Measurements from ENCODE around the gene CHRNG.

Gene CHRNG

GRCh38 chr2:232581725-232582124, 42.2 kb downstream of the CHRNG start:
- no peak for DNase-seq

GRCh38 chr2:232584238-232584637, 44.7 kb downstream of the CHRNG start:
- DNase-seq = no peak

DNA sequence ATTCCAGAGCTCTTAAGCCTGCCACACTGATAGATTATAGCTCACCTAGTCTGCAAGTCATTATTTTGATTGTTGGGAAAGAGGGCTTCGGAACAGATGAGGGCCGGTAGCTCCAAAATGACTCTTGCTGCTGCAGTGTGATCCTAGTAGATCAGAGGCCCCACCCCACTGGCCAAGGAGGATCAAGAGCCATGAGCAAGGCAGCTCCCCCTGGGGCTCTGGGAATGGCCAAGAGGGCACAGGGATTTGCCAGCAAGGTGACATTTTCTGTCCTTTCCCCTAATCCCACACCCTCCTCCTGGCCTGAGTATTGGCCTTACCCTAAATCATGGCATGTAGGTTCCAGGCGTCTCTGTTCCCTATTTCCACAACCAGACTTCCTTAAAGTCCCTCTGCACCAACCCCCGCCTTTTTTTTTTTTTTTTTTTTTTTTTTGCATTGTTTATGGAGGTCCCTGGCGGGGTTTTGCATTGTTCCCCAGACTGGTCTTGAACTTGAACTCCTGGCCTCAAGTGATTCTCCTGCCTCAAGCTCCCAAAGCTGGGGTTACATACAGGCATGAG, 47.5 kb downstream of the CHRNG start:
- DNase-seq = no peak

- DNase-seq = no peak
These were observed 48.0 kb downstream of the CHRNG start for GRCh38 chr2:232587512-232587911.

DNA sequence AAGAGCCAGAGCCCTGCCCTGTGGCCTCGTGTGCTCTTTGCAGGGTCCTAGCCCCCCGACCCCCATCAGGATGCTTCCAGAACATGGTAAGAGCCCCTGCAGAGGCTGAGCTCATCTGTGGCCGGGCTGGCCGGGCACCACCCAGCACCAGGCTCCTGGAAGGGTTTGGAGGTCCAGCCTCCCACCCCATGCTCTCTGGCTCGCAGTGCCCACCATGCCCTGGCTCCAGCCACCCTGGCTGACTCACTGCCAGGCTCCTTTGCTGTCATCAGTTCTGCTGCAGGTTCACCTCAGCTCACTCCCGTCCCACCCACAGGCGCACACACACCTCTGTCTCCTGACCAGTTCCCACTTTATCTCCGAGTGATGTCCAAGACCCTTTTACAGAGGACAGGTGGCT, 48.5 kb downstream of the CHRNG start:
- no peak for DNase-seq

DNA sequence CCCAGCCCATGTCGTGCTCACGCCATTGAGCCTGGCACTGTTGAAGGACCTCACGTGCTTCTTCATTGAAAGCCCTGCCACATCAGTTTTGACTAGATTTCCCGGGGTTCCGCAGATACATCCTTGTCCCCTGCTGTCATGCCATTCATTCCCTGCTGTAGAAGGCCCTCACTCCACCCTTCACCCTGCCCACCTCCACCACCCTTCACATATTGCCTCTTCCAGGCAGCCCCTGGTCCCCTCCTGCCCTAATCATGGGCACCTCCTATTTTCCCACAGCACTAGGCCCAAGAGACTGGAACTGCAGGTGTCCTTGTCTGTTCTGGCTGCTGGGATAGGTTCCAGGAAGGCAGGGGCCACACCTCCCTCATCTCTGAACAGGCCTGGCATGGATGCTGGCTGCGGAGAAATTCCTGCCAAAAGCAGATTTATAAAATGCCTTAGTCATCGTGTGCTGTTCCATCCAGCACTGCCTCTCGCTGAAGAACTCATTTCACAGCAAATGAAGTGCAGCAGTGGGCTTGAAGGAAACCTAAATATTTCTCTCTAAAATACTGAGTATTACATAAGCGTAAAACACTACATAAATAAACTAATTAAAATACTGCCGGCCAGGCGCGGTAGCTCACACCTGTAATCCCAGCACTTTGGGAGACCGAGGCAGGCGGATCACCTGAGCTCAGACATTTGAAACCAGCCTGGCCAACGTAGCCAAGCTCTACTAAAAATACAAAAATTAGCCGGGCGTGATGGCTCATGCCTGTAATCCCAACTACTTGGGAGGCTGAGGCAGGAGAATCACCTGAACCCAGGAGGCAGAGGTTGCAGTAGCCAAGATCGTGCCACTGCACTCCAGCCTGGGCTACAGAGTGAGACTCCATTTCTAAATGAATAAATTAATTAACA, 49.4 kb downstream of the CHRNG start:
- no peak for DNase-seq

DNA sequence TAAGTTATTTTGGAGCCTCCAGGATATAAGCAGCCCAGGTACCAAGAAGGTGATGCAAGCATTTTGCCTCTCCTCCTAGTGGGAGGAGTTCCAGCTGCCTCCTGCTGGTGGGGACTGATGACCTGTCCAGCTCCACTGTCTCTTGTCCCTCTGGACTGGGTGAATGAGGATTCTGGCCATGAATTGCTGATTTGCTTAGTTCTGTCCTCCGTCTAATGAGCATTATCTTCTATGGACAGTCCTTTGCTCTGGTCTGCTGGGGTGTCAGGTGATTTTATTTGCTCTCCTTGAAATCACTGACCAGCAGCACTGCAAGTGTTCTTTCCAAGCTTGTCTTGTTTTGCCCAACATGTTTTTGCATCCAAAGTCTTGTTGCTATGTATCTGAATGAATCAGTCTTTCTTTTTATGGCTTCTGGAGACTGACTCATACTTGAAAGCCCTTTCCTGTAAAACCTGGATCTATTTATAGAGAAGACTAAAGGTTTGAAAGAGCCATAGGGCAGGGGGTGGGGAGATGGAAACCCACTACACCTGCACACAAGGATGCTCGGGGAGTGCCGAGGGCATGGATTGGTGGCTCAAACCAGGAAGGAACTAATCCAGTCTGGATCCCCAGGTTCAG, 53.4 kb downstream of the CHRNG start:
- no peak for DNase-seq

DNA sequence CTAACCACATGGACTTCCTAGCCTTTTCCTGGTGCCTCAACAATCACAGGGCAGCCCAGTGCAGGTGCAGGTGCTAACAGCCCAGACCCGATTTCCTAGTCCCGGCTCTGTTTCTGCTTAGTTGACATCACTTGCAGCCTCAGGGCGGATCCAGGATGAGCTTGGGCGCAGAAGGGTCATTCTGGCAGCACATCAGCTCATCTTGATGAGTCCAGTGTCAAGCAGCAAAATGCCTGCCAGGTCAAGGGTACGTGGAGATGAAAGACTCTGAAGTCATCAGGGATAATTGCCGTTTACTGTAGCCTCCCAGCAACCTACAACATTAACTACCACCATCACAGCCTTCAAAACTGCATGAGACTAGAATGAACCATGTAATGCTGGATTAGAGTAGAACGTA, 54.5 kb downstream of the CHRNG start:
- DNase-seq = no peak

Measured in activated CD4-positive, alpha-beta T cell treated with anti-CD3 and anti-CD28 coated beads, Interleukin-2, amount 50 U/mL, for 48 hours (primary cell).